Measurements from ENCODE around the gene STAT5B. TPM values are rescaled to one million over a fixed set of nuclear protein-coding genes. Genes with fewer than 3 reads are reported as not detected.

The STAT5B gene
- total and polyA plus RNA-seq, 2 donors (not counting 1 experiment from before 2014, with no cell fraction given): 24.4 to 29.6 TPM

DNA sequence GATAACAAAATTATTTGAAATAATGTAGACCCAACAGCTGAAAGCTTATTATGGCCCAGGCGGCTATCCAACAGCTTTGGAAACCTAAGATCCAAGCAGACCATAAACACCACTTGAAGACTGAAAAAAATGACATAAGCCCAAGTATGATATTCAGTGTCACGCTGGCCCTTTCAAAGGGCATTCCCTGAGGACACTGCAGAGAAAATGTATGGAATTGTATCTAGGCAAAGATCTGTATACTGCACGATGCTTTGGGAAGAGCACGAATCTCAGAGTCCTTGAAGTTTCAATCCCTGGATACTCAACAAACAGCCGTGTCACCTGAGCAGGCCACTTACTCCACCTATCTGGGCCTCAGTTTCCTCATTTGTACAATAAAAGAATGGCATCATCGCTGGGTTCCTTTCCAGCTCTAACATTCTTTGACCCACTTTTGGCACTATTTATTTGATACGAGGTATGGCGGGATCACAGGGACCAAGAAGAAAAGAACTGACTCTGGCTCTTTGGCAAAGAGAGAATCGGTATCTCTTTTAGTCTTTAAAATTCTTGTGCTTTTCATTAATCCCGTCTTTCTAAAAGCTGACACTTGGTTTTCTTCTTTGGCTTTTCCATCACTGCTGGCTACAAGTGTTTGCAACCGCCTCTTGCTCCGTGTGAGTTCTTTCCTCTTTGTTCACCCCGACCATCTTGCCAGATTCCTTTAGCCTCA lies 1.2 kb downstream of the STAT5B start:
- Histone ChIP-seq H3K4me2 (ENCODE audit: extremely low read depth, insufficient read depth, low read length) (peak overlapping the region; percentile 89), H3K4me3 (replicated peaks in 1 of 4; ENCODE audit: control extremely low read depth in 1 of 4, insufficient read depth in 1 of 4, low read depth in 3 of 4, low read length in 4 of 4) (peak overlapping the region; percentile 70 to 78 (median 74)), H3K9ac (ENCODE audit: insufficient read depth, low read length) (peak overlapping the region; percentile 71), H3K79me2 (ENCODE audit: control insufficient read depth, insufficient read depth, low read length) (peaks cover 11% of the 10 kb centered on the region), H3K9me3 (ENCODE audit: control insufficient read depth, insufficient read depth, low read depth, low read length) (no peaks in the 10 kb centered on the region), H2AFZ (ENCODE audit: low read length) (peak overlapping the region; percentile 25), H3K4me1 (ENCODE audit: control insufficient read depth, extremely low read depth, insufficient read depth, low read length) (peaks cover 3% of the 10 kb centered on the region), H3K36me3 (ENCODE audit: control insufficient read depth, insufficient read depth, low read length) (no peaks in the 10 kb centered on the region), H3K27ac (ENCODE audit: insufficient read depth, low read length) (peak overlapping the region; percentile 28), H4K20me1 (ENCODE audit: control insufficient read depth, extremely low read depth, insufficient read depth, low read length) (no peaks in the 10 kb centered on the region), H3K27me3 (ENCODE audit: control insufficient read depth, insufficient read depth, low read length) (no peaks in the 10 kb centered on the region)
- no peak for TF ChIP-seq EZH2 (IDR thresholded peaks at IDR 0.05; ENCODE audit: low read length, missing control alignments)
- TF ChIP-seq, protein P1, sequence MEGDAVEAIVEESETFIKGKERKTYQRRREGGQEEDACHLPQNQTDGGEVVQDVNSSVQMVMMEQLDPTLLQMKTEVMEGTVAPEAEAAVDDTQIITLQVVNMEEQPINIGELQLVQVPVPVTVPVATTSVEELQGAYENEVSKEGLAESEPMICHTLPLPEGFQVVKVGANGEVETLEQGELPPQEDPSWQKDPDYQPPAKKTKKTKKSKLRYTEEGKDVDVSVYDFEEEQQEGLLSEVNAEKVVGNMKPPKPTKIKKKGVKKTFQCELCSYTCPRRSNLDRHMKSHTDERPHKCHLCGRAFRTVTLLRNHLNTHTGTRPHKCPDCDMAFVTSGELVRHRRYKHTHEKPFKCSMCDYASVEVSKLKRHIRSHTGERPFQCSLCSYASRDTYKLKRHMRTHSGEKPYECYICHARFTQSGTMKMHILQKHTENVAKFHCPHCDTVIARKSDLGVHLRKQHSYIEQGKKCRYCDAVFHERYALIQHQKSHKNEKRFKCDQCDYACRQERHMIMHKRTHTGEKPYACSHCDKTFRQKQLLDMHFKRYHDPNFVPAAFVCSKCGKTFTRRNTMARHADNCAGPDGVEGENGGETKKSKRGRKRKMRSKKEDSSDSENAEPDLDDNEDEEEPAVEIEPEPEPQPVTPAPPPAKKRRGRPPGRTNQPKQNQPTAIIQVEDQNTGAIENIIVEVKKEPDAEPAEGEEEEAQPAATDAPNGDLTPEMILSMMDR (conservative IDR thresholded peaks at IDR 0.05 in 1 of 2, IDR thresholded peaks at IDR 0.05 in 1 of 2; ENCODE audit: low read depth in 1 of 2, low read length in 2 of 2): no peak
- DNase-seq (ENCODE audit: low read depth in 2 of 2): no peak

DNA sequence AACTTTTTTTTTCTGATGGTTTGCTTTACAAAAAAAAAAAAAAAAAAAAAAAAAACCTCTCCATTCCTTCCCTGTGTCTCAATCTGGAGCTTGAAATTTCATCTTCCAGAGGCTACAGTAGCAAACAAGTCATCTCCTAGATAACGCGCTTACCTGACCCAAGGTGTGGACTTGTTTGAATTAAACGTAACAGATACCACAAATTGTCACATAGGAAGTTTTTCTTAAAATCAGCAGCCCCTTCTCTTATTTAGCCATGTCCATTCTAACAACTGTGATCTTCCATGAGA lies 2.0 kb downstream of the STAT5B start:
- Histone ChIP-seq H4K20me1 (ENCODE audit: control insufficient read depth, extremely low read depth, insufficient read depth, low read length) (no peaks in the 10 kb centered on the region), H3K9me3 (ENCODE audit: control insufficient read depth, insufficient read depth, low read depth, low read length) (no peaks in the 10 kb centered on the region), H3K9ac (ENCODE audit: insufficient read depth, low read length) (no peak overlapping the region), H2AFZ (ENCODE audit: low read length) (no peak overlapping the region), H3K4me3 (replicated peaks in 1 of 4; ENCODE audit: control extremely low read depth in 1 of 4, insufficient read depth in 1 of 4, low read depth in 3 of 4, low read length in 4 of 4) (peak overlapping the region in 1 of 4 experiments; percentile 72), H3K27me3 (ENCODE audit: control insufficient read depth, insufficient read depth, low read length) (no peaks in the 10 kb centered on the region), H3K36me3 (ENCODE audit: control insufficient read depth, insufficient read depth, low read length) (no peaks in the 10 kb centered on the region), H3K4me2 (ENCODE audit: extremely low read depth, insufficient read depth, low read length) (no peak overlapping the region), H3K27ac (ENCODE audit: insufficient read depth, low read length) (no peak overlapping the region), H3K79me2 (ENCODE audit: control insufficient read depth, insufficient read depth, low read length) (peaks cover 11% of the 10 kb centered on the region), H3K4me1 (ENCODE audit: control insufficient read depth, extremely low read depth, insufficient read depth, low read length) (peaks cover 3% of the 10 kb centered on the region)
- no peak for DNase-seq (ENCODE audit: low read depth in 2 of 2)
- TF ChIP-seq, protein P1 (conservative IDR thresholded peaks at IDR 0.05 in 1 of 2, IDR thresholded peaks at IDR 0.05 in 1 of 2; ENCODE audit: low read depth in 1 of 2, low read length in 2 of 2): no peak
- TF ChIP-seq EZH2 (IDR thresholded peaks at IDR 0.05; ENCODE audit: low read length, missing control alignments): no peak

DNA sequence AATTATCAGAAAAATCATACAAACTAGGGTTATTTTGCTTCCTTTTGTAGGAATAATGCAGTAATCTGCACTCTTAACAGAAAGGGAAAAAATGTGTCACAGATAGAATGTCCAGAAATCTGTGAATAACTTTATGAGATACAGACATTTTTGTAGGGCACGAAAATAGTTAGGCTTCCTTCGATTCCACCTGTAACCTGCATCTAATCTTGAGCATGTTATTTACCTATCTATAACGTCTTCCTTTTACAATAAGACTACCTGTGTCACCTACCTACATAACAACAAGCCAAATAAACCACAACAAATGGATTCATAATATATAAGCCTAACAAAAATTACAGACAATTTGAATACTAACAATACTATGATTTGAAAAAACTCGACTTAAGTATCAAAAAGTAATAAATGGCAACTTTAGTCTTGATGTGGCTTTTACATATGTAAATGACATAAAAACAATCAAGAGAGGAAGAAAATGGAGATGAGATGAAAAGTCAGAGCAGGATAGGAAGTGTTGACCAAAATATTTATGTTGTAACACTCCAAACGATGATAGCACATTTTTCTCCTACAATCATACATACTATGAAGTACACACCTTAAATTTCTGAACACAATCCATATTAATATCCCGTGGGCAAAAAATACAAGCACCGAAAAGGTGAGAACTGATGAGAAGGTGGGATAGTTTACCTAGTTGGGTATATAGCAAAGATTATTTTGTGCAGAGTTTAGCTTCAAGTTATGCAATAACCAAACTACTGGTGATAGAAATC lies 2.5 kb downstream of the STAT5B start:
- Histone ChIP-seq H3K9ac (ENCODE audit: insufficient read depth, low read length) (no peak overlapping the region), H3K36me3 (ENCODE audit: control insufficient read depth, insufficient read depth, low read length) (no peaks in the 10 kb centered on the region), H3K79me2 (ENCODE audit: control insufficient read depth, insufficient read depth, low read length) (peaks cover 11% of the 10 kb centered on the region), H2AFZ (ENCODE audit: low read length) (no peak overlapping the region), H3K27ac (ENCODE audit: insufficient read depth, low read length) (no peak overlapping the region), H3K9me3 (ENCODE audit: control insufficient read depth, insufficient read depth, low read depth, low read length) (no peaks in the 10 kb centered on the region), H3K4me2 (ENCODE audit: extremely low read depth, insufficient read depth, low read length) (no peak overlapping the region), H3K4me1 (ENCODE audit: control insufficient read depth, extremely low read depth, insufficient read depth, low read length) (peaks cover 3% of the 10 kb centered on the region), H3K4me3 (replicated peaks in 1 of 4; ENCODE audit: control extremely low read depth in 1 of 4, insufficient read depth in 1 of 4, low read depth in 3 of 4, low read length in 4 of 4) (no peak overlapping the region), H4K20me1 (ENCODE audit: control insufficient read depth, extremely low read depth, insufficient read depth, low read length) (no peaks in the 10 kb centered on the region), H3K27me3 (ENCODE audit: control insufficient read depth, insufficient read depth, low read length) (no peaks in the 10 kb centered on the region)
- no peak for DNase-seq (ENCODE audit: low read depth in 2 of 2)
- TF ChIP-seq EZH2 (IDR thresholded peaks at IDR 0.05; ENCODE audit: low read length, missing control alignments): no peak
- TF ChIP-seq, protein P1 (conservative IDR thresholded peaks at IDR 0.05 in 1 of 2, IDR thresholded peaks at IDR 0.05 in 1 of 2; ENCODE audit: low read depth in 1 of 2, low read length in 2 of 2): no peak

All from fibroblast of lung (primary cell).